Cardiac muscle cell (in vitro differentiated cells and primary cell): ENCODE data around the gene GSK3B. TPM values are rescaled to one million over a fixed set of nuclear protein-coding genes. Genes with fewer than 3 reads are reported as not detected.

ENCODE experiments used
- DNase-seq, 2 donors: peaks; one replicate each; pipeline versions ENCODE4 v3.0.0 to v3.0.0-alpha.2; 2010 to 2017; ENCODE audit warnings: low read depth in 1 of 2, low spot score in 1 of 2
- H3K27ac ChIP-seq: fragments of 200-600 bp; sonication (generic); 2 replicates; pipeline ENCODE4 v1.5.1; 2016
- H3K27me3 ChIP-seq: fragments of 200-600 bp; sonication (generic); 2 replicates; pipeline ENCODE4 v1.6.0; 2016; ENCODE audit warnings: control low read depth
- H3K36me3 ChIP-seq: fragments of 200-600 bp; sonication (generic); 2 replicates; pipeline ENCODE4 v1.5.1; 2016; ENCODE audit warnings: control low read depth
- H3K4me1 ChIP-seq: fragments of 200-600 bp; sonication (generic); 2 replicates; pipeline ENCODE4 v1.8.1; 2017; ENCODE audit warnings: low read depth, mild to moderate bottlenecking, mixed run types
- H3K4me3 ChIP-seq: fragments of 200-600 bp; sonication (generic); 2 replicates; pipeline ENCODE4 v1.5.1; 2016; ENCODE audit warnings: mild to moderate bottlenecking
- H3K9me3 ChIP-seq: fragments of 200-600 bp; sonication (generic); 2 replicates; pipeline ENCODE4 v1.5.1; 2017; ENCODE audit warnings: low read depth, mild to moderate bottlenecking, control low read depth
- CTCF ChIP-seq: IDR thresholded peaks from 2 replicates; pipeline ENCODE4 v1.5.1; 2012; ENCODE audit warnings: low read depth, mild to moderate bottlenecking, low read length
- polyA plus RNA-seq: library from polyadenylated mRNA; unstranded; fragments of >200 nt; fragmentation: Nextera tagmentation; extraction: Ambion mirVana; gene quantifications from 2 replicates; pipeline ENCODE4 v1.2.1, GENCODE V29; 2016
- total RNA-seq: library from RNA; depleted of rRNA; stranded (reverse); fragments of >200 nt; gene quantifications from 2 replicates; pipeline ENCODE4 v1.2.3, GENCODE V29; 2016

GSK3B gene
- total and polyA plus RNA-seq, 2 experiments from 2014 or later, result 20.4 to 48.3 TPM

- DNase-seq, result no peak
- Histone ChIP-seq H3K9me3 (no peaks in the 10 kb centered on the region), H3K27me3 (no peaks in the 10 kb centered on the region), H3K27ac (no peak overlapping the region), H3K4me3 (no peak overlapping the region), H3K36me3 (no peaks in the 10 kb centered on the region), H3K4me1 (no peaks in the 10 kb centered on the region)
- TF ChIP-seq CTCF, result no peak
Observed at GRCh38 chr3:120047686-120048085, 46.6 kb downstream of the GSK3B start.

GRCh38 chr3:120040813-120041377 is 53.4 kb downstream of the GSK3B start:
- Histone ChIP-seq H3K9me3 (no peaks in the 10 kb centered on the region), H3K27me3 (no peaks in the 10 kb centered on the region), H3K27ac (no peak overlapping the region), H3K36me3 (no peaks in the 10 kb centered on the region), H3K4me3 (no peak overlapping the region), H3K4me1 (no peaks in the 10 kb centered on the region)
- no peak for DNase-seq
- no peak for TF ChIP-seq CTCF

- no peak for DNase-seq
- TF ChIP-seq CTCF, result no peak
- no peaks in the 10 kb centered on the region for H3K27me3 ChIP-seq
- no peaks in the 10 kb centered on the region for H3K4me1 ChIP-seq
- H3K4me3 ChIP-seq, result no peak overlapping the region
- no peaks in the 10 kb centered on the region for H3K9me3 ChIP-seq
- no peaks in the 10 kb centered on the region for H3K36me3 ChIP-seq
- H3K27ac ChIP-seq, result no peak overlapping the region
Observed at GRCh38 chr3:120039642-120040610, 54.3 kb downstream of the GSK3B start.

- Histone ChIP-seq H3K27ac (no peak overlapping the region), H3K4me1 (peaks cover 1% of the 10 kb centered on the region), H3K4me3 (no peak overlapping the region), H3K27me3 (no peaks in the 10 kb centered on the region), H3K9me3 (no peaks in the 10 kb centered on the region), H3K36me3 (no peaks in the 10 kb centered on the region)
- TF ChIP-seq CTCF, result no peak
- no peak for DNase-seq
Observed at GRCh38 chr3:120033596-120033995, 60.7 kb downstream of the GSK3B start.

- DNase-seq, result no peak
- H3K4me3 ChIP-seq, result no peak overlapping the region
- peaks cover 12% of the 10 kb centered on the region for H3K4me1 ChIP-seq
- no peak overlapping the region for H3K27ac ChIP-seq
- H3K27me3 ChIP-seq, result no peaks in the 10 kb centered on the region
- no peaks in the 10 kb centered on the region for H3K9me3 ChIP-seq
- TF ChIP-seq CTCF, result no peak
- no peaks in the 10 kb centered on the region for H3K36me3 ChIP-seq
Observed at GRCh38 chr3:120031561-120031960, 62.7 kb downstream of the GSK3B start.
